Endothelial cell (in vitro differentiated cells): ENCODE data around the gene OR1L6. TPM values are rescaled to one million over a fixed set of nuclear protein-coding genes. Genes with fewer than 3 reads are reported as not detected.

ENCODE experiments used
- DNase-seq: peaks from one replicate; pipeline ENCODE4 v3.0.0; 2021; ENCODE audit warnings: low spot score
- H3K27ac Mint-ChIP-seq: one replicate; pipeline ENCODE4 v1.8.0; 2021; ENCODE audit warnings: mixed read lengths, inconsistent platforms; ENCODE audit not compliant: unreplicated experiment
- H3K27me3 Mint-ChIP-seq: one replicate; pipeline ENCODE4 v1.8.0; 2021; ENCODE audit warnings: mild to moderate bottlenecking, moderate library complexity, mixed read lengths, inconsistent platforms; ENCODE audit not compliant: unreplicated experiment
- H3K36me3 Mint-ChIP-seq: one replicate; pipeline ENCODE4 v1.8.0; 2021; ENCODE audit warnings: mild to moderate bottlenecking, low read depth, mixed read lengths, inconsistent platforms; ENCODE audit not compliant: unreplicated experiment
- H3K4me1 Mint-ChIP-seq: one replicate; pipeline ENCODE4 v1.8.0; 2021; ENCODE audit warnings: mild to moderate bottlenecking, mixed read lengths, inconsistent platforms; ENCODE audit not compliant: unreplicated experiment
- H3K4me3 Mint-ChIP-seq: one replicate; pipeline ENCODE4 v1.8.0; 2021; ENCODE audit warnings: mild to moderate bottlenecking, mixed read lengths, inconsistent platforms; ENCODE audit not compliant: unreplicated experiment
- H3K9me3 Mint-ChIP-seq: one replicate; pipeline ENCODE4 v1.8.0; 2021; ENCODE audit warnings: mixed read lengths, inconsistent platforms; ENCODE audit not compliant: unreplicated experiment
- CTCF ChIP-seq: fragments of 200-600 bp; sonication (generic); IDR thresholded peaks from one replicate; pipeline ENCODE4 v1.5.0; 2021; ENCODE audit warnings: antibody characterized with exemption; ENCODE audit not compliant: unreplicated experiment
- total RNA-seq: library from RNA; stranded (reverse); fragmentation: NEBNext Ultra II Directional; extraction: Animal tissue kit (Norgen Biotek cat#: 25700); gene quantifications from one replicate; pipeline ENCODE4 v1.2.1, GENCODE V29; 2021; ENCODE audit not compliant: unreplicated experiment

The OR1L6 gene
- total RNA-seq, 1 donor from 2014 or later, result not detected

GRCh38 chr9:122780026-122780425 lies 37.9 kb downstream of the OR1L6 start:
- H3K36me3 Mint-ChIP-seq, result no peaks in the 10 kb centered on the region
- DNase-seq, result no peak
- no peaks in the 10 kb centered on the region for H3K4me1 Mint-ChIP-seq
- no peak overlapping the region for H3K27ac Mint-ChIP-seq
- no peaks in the 10 kb centered on the region for H3K27me3 Mint-ChIP-seq
- no peak for TF ChIP-seq CTCF
- H3K9me3 Mint-ChIP-seq, result peaks cover 4% of the 10 kb centered on the region
- no peak overlapping the region for H3K4me3 Mint-ChIP-seq

- H3K4me3 Mint-ChIP-seq, result no peak overlapping the region
- no peak for DNase-seq
- peaks cover 4% of the 10 kb centered on the region for H3K9me3 Mint-ChIP-seq
- no peak for TF ChIP-seq CTCF
- H3K36me3 Mint-ChIP-seq, result no peaks in the 10 kb centered on the region
- no peaks in the 10 kb centered on the region for H3K27me3 Mint-ChIP-seq
- no peak overlapping the region for H3K27ac Mint-ChIP-seq
- no peaks in the 10 kb centered on the region for H3K4me1 Mint-ChIP-seq
Observed at GRCh38 chr9:122781671-122782070, 39.6 kb downstream of the OR1L6 start.

GRCh38 chr9:122785269-122785668 lies 43.2 kb downstream of the OR1L6 start:
- DNase-seq, result no peak
- Mint-ChIP-seq H3K36me3 (peaks cover 7% of the 10 kb centered on the region), H3K27me3 (no peaks in the 10 kb centered on the region), H3K4me3 (no peak overlapping the region), H3K9me3 (peaks cover 4% of the 10 kb centered on the region), H3K27ac (no peak overlapping the region), H3K4me1 (peaks cover 3% of the 10 kb centered on the region)
- no peak for TF ChIP-seq CTCF

GRCh38 chr9:122786338-122786737 lies 44.2 kb downstream of the OR1L6 start:
- no peak for DNase-seq

GRCh38 chr9:122788831-122789230 lies 46.7 kb downstream of the OR1L6 start, which contains the start of gene OR5C1:
OR5C1 (plus strand) TSS chr9:122788933; CDS start chr9:122788933, 0 bp downstream.
- Mint-ChIP-seq H3K27ac (no peak within 1 kb of the TSS), H3K9me3 (no peaks in the 10 kb centered on the region), H3K36me3 (peaks cover 8% of the 10 kb centered on the region), H3K27me3 (peaks cover 3% of the 10 kb centered on the region), H3K4me3 (no peak within 1 kb of the TSS), H3K4me1 (peaks cover 3% of the 10 kb centered on the region)
- no peak for DNase-seq
- no peak for TF ChIP-seq CTCF

More at GRCh38 chr9:122786338-122786737, 44.2 kb downstream of the OR1L6 start:
- Mint-ChIP-seq H3K4me3 (no peak overlapping the region), H3K9me3 (peaks cover 4% of the 10 kb centered on the region), H3K36me3 (peaks cover 8% of the 10 kb centered on the region), H3K27me3 (peaks cover 1% of the 10 kb centered on the region), H3K4me1 (peaks cover 3% of the 10 kb centered on the region), H3K27ac (no peak overlapping the region)
- no peak for TF ChIP-seq CTCF
